ENCODE results near the gene GNPNAT1.

DNA sequence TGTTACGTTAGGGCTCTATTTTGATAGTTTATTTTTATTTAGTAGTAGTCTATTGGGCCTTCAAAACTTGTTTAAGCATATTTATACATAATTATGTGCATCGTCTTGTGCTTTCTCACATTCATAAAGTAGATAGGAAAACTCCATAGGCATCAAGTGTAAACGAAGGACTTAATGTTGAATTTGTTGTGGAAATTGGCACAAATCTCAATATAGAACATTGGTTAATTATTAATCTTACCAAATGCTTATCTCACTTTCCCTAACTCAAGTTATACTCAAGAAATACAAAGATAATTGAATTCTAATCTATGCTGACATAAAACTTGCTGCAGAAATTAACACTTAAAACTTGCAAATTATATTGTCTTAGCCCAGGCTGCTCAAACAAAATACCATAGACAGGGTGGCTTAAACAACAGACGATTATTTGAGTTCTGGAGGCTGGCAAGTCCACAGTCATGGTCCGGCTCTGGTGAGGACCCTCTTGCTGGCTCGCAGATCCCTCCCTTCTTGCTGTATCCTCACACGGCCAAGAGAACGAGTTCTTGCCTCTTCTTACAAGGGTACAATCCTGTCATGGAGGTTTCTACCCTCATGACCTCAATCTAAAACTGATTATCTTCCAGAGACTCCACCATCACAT lies 42.6 kb downstream of the GNPNAT1 start:
- TF ChIP-seq, protein P1, sequence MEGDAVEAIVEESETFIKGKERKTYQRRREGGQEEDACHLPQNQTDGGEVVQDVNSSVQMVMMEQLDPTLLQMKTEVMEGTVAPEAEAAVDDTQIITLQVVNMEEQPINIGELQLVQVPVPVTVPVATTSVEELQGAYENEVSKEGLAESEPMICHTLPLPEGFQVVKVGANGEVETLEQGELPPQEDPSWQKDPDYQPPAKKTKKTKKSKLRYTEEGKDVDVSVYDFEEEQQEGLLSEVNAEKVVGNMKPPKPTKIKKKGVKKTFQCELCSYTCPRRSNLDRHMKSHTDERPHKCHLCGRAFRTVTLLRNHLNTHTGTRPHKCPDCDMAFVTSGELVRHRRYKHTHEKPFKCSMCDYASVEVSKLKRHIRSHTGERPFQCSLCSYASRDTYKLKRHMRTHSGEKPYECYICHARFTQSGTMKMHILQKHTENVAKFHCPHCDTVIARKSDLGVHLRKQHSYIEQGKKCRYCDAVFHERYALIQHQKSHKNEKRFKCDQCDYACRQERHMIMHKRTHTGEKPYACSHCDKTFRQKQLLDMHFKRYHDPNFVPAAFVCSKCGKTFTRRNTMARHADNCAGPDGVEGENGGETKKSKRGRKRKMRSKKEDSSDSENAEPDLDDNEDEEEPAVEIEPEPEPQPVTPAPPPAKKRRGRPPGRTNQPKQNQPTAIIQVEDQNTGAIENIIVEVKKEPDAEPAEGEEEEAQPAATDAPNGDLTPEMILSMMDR (IDR thresholded peaks at IDR 0.05) = no peak
- TF ChIP-seq POLR2A (IDR thresholded peaks at IDR 0.05) = no peak
